ENCODE results near the gene CCDC138. TPM values are rescaled to one million over a fixed set of nuclear protein-coding genes. Genes with fewer than 3 reads are reported as not detected.

The CCDC138 gene
- total RNA-seq, 2 experiments from 2014 or later: 7.7 to 9.1 TPM

DNA sequence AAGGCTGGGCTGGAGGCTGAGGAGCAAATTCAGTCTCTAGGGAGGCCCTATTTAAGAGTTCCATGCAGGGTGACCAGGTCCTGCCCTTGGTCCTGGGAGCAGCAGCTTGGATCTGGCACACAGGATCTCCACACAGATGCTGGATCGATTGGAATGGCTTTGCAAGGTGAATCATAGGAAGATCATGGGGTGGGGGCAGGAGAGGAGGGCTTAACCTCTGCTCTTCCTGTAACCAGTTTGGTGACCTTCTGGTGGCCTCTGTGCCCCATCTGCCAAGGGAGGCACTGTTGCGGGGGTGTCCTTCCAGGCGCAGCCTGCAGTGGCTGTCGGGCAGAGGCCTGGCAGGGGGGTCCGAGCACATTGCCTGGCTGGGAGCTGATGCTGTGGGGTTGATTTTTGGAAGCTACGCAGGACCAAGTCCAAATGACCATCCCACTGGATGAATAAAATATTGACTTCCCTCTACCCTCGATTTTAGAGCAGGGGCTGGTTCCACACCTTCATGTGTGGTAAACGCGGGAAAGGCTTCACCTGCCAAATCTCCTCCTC is 122.8 kb downstream of the CCDC138 start:
- Mint-ChIP-seq H3K36me3 (ENCODE audit: low read depth) (no peaks in the 10 kb centered on the region), H3K9me3 (no peaks in the 10 kb centered on the region), H3K27ac (no peak overlapping the region), H3K4me3 (no peak overlapping the region), H3K4me1 (no peaks in the 10 kb centered on the region), H3K27me3 (no peaks in the 10 kb centered on the region)
- ChIA-PET CTCF (no interaction called here), POLR2A (no interaction called here)
- no peak for DNase-seq

DNA sequence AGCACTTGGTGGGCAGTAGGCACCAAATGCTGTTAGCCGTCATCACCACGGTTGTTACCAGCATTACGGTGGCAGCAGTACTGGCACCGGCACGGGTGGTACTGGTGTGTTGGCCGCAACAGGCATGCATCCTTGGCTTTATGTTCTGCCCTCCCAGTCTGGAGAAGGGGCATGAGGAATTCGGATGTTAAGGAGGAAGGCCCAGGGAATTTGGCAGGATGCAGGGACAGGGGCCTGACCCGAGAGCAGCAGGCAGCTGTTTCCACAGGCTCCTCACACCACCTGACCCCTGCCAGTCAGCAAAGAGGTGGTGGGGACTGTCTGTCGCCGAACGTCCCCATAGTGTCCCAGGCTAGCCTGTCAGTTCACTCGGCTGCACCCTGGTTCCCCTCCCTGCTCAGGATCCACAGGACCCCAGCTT is 123.5 kb downstream of the CCDC138 start:
- Mint-ChIP-seq H3K4me3 (no peak overlapping the region), H3K36me3 (ENCODE audit: low read depth) (no peaks in the 10 kb centered on the region), H3K9me3 (no peaks in the 10 kb centered on the region), H3K27me3 (no peaks in the 10 kb centered on the region), H3K4me1 (no peaks in the 10 kb centered on the region), H3K27ac (no peak overlapping the region)
- POLR2A ChIA-PET: no interaction called here
- no peak for DNase-seq
- CTCF ChIA-PET: no interaction called here

DNA sequence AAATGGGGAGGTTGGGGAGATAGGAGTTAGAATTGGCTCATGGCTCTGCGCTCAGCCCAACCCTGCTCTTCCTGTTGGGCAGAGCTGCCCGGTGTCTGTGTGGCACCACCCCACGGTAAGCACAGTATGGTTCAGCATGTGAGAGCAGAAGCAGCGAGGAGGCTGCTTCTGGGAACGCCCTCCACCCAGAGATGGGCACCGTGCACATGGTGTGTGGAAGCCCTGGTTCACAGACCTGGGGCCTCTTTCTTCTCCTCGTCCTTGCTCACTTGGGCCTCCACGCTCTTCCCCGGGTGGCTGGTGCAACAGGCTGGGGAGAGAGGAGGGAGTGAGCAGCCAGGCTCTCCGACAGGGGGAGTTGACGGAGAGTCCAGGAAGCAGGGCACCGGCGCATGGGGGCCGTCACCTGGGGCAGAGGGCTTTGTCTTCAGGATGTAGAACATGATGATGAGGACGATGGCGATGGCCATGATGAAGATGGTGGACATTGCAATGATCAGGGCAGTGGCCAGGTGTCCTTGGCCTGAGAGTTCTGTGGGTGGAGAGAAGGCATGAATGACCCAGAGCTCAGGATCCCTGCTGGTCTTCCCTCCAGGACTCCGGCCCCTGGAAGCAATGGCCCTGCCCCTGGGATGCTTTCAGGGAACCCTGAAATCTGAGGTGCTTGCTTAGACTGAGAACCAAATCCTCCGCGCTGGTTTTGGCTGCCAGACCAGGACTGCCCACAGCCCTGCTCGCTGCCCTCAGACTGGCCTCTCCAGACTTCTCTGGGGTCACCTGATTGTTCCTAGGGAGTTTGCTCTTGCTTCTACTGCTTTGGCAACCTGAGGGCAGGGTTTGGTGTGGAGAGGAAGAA is 124.2 kb downstream of the CCDC138 start:
- Mint-ChIP-seq H3K27me3 (no peaks in the 10 kb centered on the region), H3K36me3 (ENCODE audit: low read depth) (no peaks in the 10 kb centered on the region), H3K4me3 (no peak overlapping the region), H3K9me3 (no peaks in the 10 kb centered on the region), H3K27ac (no peak overlapping the region), H3K4me1 (no peaks in the 10 kb centered on the region)
- POLR2A ChIA-PET: no interaction called here
- DNase-seq: peak; percentile 5
- CTCF ChIA-PET: no interaction called here

DNA sequence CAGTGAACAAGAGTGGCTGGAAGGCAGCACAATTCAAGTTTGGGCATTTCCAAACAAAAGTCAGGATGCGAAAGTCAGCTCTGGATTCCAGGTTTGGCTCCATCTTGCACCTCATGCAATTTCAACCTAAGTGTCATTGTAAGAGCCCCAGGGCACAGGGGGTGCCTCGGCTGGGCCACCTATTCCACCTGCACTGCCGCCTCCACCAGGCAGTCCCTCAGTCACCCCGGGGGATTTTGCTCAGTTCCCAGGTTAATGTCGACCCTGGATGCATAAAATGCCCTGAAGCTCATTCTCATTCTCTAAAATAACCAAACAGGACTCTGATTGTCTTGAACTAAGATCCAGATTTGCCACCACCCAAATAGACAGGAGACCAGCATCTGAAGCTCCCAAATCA is 124.8 kb downstream of the CCDC138 start:
- H3K4me1 Mint-ChIP-seq: no peaks in the 10 kb centered on the region
- no peak for DNase-seq
- no peak overlapping the region for H3K4me3 Mint-ChIP-seq
- H3K36me3 Mint-ChIP-seq (ENCODE audit: low read depth): no peaks in the 10 kb centered on the region
- no peak overlapping the region for H3K27ac Mint-ChIP-seq
- ChIA-PET CTCF (no interaction called here), POLR2A (no interaction called here)
- H3K27me3 Mint-ChIP-seq: no peaks in the 10 kb centered on the region
- no peaks in the 10 kb centered on the region for H3K9me3 Mint-ChIP-seq

DNA sequence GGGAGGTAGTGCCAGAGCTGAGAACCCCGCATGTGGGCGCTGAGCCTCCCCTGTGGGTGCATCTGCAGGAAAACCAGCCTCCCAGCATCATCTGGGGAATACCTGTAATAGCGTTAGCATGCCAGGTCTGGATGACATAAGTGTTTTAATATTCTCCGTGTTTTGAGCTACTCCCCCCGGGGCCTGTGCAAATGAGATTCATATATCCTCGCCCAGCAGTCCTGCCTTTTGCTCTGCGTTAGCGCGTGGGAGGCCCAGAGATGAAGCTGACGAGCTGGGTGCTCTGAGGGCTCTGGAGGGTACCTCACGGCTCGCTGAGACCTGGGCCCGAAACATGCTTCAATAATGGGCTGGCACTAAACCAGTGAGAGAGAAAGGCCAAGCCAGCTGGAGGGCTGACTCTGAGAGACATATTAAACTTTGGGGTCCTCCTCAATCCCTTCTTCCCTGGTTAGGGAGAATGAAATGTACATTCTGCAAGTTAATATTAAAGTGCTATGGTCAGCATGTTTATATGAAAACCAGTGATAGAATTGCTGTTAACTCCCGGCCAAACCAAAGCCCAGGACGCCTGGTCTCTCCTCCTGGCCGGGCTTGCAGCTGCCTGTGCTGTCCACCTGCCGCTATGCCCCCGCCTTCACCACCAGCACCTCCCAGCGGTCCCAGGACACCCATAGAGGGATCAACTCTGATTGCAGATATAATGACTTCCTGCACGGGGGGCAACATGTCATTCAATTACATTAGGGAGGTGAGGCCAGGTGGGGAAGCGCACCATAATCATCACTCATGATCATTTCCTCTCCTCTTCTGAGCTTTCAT is 125.4 kb downstream of the CCDC138 start:
- no peak for DNase-seq
- no peaks in the 10 kb centered on the region for H3K9me3 Mint-ChIP-seq
- POLR2A ChIA-PET: no interaction called here
- H3K27me3 Mint-ChIP-seq: no peaks in the 10 kb centered on the region
- CTCF ChIA-PET: no interaction called here
- H3K4me1 Mint-ChIP-seq: no peaks in the 10 kb centered on the region
- no peak overlapping the region for H3K27ac Mint-ChIP-seq
- H3K4me3 Mint-ChIP-seq: no peak overlapping the region
- no peaks in the 10 kb centered on the region for H3K36me3 Mint-ChIP-seq (ENCODE audit: low read depth)

DNA sequence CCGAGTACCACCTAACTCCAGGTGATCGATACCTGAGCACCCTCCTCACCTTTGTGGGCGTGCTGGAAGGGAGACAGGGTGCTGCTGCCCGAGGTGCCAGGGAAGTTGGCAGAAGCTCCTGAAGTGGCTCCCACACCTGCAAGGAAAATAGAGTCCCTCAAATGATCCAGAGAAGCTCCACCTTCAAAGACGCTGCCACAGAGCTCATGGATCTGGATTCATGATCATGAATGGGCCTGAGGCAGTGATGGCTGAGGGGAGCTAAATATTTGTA is 126.0 kb downstream of the CCDC138 start:
- Mint-ChIP-seq H3K27me3 (no peaks in the 10 kb centered on the region), H3K27ac (no peak overlapping the region), H3K4me3 (no peak overlapping the region), H3K4me1 (no peaks in the 10 kb centered on the region), H3K36me3 (ENCODE audit: low read depth) (no peaks in the 10 kb centered on the region), H3K9me3 (no peaks in the 10 kb centered on the region)
- ChIA-PET POLR2A (no interaction called here), CTCF (no interaction called here)
- peak; percentile 5 for DNase-seq

DNA sequence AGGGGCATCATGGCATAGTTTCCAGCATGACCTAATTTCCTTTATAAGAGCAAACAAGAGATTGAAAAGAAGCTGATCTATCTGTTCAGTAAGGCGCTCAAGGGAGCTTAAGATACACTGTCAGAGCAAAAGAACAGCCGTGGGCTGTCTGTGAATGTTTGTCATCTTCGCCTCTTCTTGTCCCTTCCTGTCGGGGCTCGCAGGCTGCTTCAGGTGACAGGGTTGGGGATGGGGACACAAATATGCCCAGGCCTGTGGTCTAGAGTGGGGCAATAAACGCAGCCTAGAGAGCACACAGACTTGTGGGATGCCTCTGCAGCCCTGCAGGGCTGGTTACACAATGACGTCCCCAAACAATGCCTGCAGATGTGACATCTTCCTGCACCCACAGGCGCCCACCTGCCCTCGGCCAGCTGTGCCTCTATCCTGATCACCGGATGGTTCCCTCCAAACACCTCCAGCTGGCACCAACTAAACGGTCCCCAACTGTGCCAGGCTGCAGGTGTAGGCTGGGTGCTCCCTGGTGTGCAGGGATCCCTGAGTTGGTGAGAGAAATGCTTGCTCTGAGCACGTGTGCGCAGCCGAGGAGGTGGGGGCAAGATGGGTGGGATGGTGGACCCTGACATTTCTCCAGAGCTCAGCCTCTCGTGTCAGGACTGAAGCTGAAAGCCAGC is 129.7 kb downstream of the CCDC138 start:
- ChIA-PET CTCF (no interaction called here), POLR2A (no interaction called here)
- Mint-ChIP-seq H3K27me3 (no peaks in the 10 kb centered on the region), H3K9me3 (no peaks in the 10 kb centered on the region), H3K4me3 (no peak overlapping the region), H3K27ac (no peak overlapping the region), H3K36me3 (ENCODE audit: low read depth) (no peaks in the 10 kb centered on the region), H3K4me1 (no peaks in the 10 kb centered on the region)
- DNase-seq: no peak

DNA sequence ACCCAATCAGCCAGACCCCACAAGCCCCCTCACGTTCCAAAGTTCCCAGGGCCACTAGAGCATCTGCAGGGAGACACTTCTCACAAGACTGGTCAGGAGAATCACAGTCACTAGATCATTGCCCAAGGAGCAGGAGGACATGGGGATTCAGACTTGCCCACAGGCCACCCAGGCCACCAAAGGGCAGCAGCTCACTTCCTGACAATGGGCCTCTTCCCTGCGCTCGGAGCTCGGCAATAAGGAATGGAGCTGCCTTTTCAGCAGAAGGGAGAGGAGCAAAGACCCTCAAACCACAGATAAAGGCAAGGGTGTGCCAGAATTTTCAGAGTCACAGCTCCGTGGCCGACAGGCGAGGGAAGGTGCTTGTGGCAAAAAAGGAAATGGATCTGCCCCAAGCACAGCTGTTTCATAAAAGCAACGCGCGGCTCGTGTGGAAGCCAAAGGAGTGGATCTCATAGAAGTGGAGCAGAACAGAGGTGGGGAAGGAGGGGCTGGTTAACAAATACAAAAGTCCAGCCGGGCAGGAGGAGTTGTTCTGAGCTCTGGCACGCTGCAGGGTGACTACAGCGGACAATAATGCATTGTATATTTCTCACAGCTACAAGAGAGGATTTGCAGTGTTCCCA is 130.3 kb downstream of the CCDC138 start:
- DNase-seq: no peak
- Mint-ChIP-seq H3K27me3 (no peaks in the 10 kb centered on the region), H3K36me3 (ENCODE audit: low read depth) (no peaks in the 10 kb centered on the region), H3K9me3 (no peaks in the 10 kb centered on the region), H3K4me1 (no peaks in the 10 kb centered on the region), H3K27ac (no peak overlapping the region), H3K4me3 (no peak overlapping the region)
- POLR2A ChIA-PET: no interaction called here
- CTCF ChIA-PET: interaction anchor here (1.2 kb wide), 1 partner anchor 12 kb away, joined by 3 read pairs; no protein-coding TSS in a partner anchor

DNA sequence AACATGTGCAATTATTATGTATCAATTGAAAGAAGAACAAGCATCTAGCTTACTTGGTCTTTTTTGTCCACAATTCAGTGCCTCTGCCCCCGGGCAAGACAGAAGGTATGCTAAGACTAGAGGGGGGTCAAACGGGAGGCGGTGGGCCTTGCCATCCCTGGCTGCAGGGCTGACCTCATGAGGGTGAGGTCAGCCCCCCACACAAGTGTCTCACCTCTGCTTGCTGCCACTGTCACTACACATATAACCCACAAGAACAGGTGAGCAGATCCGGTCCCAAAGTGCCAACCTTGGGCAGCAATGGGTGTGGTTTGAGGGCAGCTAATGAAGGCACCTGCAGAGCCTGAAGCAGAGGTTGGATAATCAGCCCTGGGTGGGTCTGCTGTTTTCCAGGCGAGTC is 131.0 kb downstream of the CCDC138 start:
- H3K36me3 Mint-ChIP-seq (ENCODE audit: low read depth): no peaks in the 10 kb centered on the region
- CTCF ChIA-PET: interaction anchor here (1.2 kb wide), 1 partner anchor 11 kb away, joined by 3 read pairs; no protein-coding TSS in a partner anchor

DNA sequence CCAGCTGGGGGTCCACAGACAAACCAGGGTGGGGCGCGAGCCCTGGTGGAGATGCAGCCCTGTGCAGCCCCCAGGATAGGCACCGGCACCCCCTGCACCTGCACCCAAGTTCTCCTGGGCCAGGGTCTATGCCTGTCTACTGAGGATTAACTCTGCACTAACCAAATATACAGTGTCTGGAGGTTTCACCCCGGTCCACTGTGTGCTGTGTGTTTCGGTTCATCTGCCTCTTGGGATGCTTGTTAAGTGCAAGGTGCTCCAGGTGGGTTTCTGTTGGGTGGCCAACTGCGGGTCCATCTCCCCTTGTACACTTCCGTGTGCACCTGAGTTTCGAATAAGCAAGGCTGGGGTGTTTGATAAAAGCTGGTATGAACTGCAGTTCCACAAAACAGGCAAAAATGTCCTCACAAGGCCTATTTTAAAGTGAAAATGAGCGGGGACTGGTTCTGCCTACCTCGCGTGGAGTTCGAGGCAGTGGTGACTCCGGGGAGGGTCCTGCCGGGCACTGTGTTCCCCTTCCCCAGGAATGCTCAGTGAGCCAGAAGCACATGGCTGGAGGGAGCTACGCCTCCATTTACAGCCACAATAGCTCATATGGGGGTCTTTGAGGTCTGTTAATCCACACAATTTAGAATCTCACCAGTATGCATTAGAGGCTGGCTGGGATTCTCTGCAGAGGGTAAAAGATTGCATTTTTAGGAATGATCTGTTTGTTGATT is 131.7 kb downstream of the CCDC138 start:
- Mint-ChIP-seq H3K4me3 (no peak overlapping the region), H3K36me3 (ENCODE audit: low read depth) (no peaks in the 10 kb centered on the region), H3K9me3 (no peaks in the 10 kb centered on the region)

More for the DNA sequence above, 131.0 kb downstream of the CCDC138 start:
- POLR2A ChIA-PET: no interaction called here
- no peak for DNase-seq
- Mint-ChIP-seq H3K4me3 (no peak overlapping the region), H3K4me1 (no peaks in the 10 kb centered on the region), H3K27me3 (no peaks in the 10 kb centered on the region), H3K27ac (no peak overlapping the region), H3K9me3 (no peaks in the 10 kb centered on the region)

DNA sequence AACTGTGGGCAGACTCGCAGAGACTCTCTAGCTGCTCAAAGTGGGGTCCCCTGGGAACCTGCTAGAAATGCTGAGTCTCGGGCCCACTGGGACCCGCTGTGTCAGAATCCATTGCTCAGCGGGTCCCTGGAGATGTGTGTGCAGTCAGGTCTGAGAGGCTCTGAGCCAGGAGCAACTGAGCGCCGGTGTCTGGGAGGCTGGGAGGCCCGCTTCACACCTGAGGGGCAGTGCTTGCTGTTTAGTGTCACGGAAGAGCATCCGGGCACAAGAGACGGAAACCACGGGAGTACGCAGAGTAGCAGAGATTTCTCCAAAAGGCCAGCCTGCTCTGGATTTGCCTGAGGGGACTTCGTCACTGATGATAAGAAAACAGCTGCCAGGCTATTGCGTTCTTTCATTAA is 132.4 kb downstream of the CCDC138 start:
- POLR2A ChIA-PET: no interaction called here
- Mint-ChIP-seq H3K27me3 (no peaks in the 10 kb centered on the region), H3K27ac (no peak overlapping the region), H3K4me3 (no peak overlapping the region), H3K9me3 (no peaks in the 10 kb centered on the region), H3K36me3 (ENCODE audit: low read depth) (no peaks in the 10 kb centered on the region), H3K4me1 (no peaks in the 10 kb centered on the region)
- CTCF ChIA-PET: no interaction called here
- no peak for DNase-seq

More for the DNA sequence above, 131.7 kb downstream of the CCDC138 start:
- H3K27me3 Mint-ChIP-seq: no peaks in the 10 kb centered on the region
- POLR2A ChIA-PET: no interaction called here
- H3K4me1 Mint-ChIP-seq: no peaks in the 10 kb centered on the region
- no peak overlapping the region for H3K27ac Mint-ChIP-seq
- CTCF ChIA-PET: no interaction called here
- no peak for DNase-seq

DNA sequence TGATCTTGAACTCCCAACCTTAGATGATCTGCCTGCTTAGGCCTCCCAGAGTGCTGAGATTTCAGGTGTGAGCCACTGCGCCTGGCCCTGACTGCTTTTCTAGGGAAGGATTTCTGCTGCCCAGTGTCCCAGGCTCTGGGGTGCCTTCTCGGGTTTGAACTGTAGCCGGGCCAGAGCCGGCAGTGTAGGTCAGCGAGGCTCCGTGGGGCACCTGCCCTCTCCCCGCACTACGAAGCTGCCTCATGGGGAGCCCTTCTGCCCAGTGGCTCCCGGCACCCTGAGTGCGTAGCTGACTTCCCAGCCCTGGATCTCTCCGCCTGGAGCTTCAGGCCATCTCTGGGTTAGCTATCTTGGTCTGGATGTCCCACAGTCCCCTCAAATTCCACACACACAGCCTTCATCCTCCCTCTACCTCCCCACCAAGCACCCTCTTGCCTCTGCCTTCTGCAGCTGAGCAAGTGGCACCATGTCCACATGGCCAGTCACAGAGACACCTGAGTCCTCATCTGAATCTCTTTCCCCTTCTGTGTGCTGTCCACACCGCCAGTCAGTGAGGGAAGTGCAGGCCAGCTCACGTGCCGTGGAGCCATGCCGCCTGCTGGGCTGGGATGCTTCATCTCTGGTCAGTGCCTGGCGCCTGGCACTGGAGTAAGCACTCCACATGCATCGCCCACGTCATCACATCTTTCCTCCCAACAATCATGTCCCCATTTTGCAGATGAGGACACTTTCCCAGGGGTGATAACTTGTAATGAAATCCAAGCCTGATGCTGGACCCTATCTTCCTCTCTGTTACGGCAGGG is 133.2 kb downstream of the CCDC138 start:
- no peak for DNase-seq
- CTCF ChIA-PET: no interaction called here
- H3K27ac Mint-ChIP-seq: no peak overlapping the region

More for the DNA sequence above, 133.2 kb downstream of the CCDC138 start:
- Mint-ChIP-seq H3K9me3 (no peaks in the 10 kb centered on the region), H3K4me3 (no peak overlapping the region), H3K36me3 (ENCODE audit: low read depth) (no peaks in the 10 kb centered on the region), H3K27me3 (no peaks in the 10 kb centered on the region), H3K4me1 (no peaks in the 10 kb centered on the region)
- POLR2A ChIA-PET: no interaction called here

Measured in activated CD4-positive, alpha-beta memory T cell treated with anti-CD3 and anti-CD28 coated beads, Interleukin-2, amount 10 ng/mL, durations not matched to agents 7 days and 5 days (primary cell).